HPDE6-E6E7 (cell line): Measurements from ENCODE around the gene NCS1.

ENCODE experiments used
- DNase-seq: peaks from one replicate; pipeline ENCODE4 v3.0.0; 2011; ENCODE audit warnings: missing footprints; ENCODE audit errors: extremely low spot score

Gene NCS1

GRCh38 chr9:130194378-130194932 lies 22.3 kb downstream of the NCS1 start:
- DNase-seq = no peak

GRCh38 chr9:130195638-130196037 lies 23.4 kb downstream of the NCS1 start:
- no peak for DNase-seq

- DNase-seq = no peak
Measured at GRCh38 chr9:130196643-130197042, 24.4 kb downstream of the NCS1 start.

GRCh38 chr9:130197386-130197785 lies 25.2 kb downstream of the NCS1 start:
- no peak for DNase-seq

GRCh38 chr9:130197888-130198287 lies 25.7 kb downstream of the NCS1 start:
- DNase-seq = no peak

GRCh38 chr9:130198501-130199179 lies 26.4 kb downstream of the NCS1 start:
- DNase-seq = no peak

GRCh38 chr9:130199605-130200004 lies 27.4 kb downstream of the NCS1 start:
- no peak for DNase-seq

GRCh38 chr9:130200038-130200849 lies 28.0 kb downstream of the NCS1 start:
- DNase-seq = no peak

- no peak for DNase-seq
Measured at GRCh38 chr9:130201399-130201873, 29.2 kb downstream of the NCS1 start.

- DNase-seq = no peak
Measured at GRCh38 chr9:130201974-130202373, 29.8 kb downstream of the NCS1 start.

- DNase-seq = no peak
Measured at GRCh38 chr9:130204341-130204740, 32.1 kb downstream of the NCS1 start.

GRCh38 chr9:130204959-130205358 lies 32.8 kb downstream of the NCS1 start:
- DNase-seq = no peak

GRCh38 chr9:130205912-130206311 lies 33.7 kb downstream of the NCS1 start:
- no peak for DNase-seq

- no peak for DNase-seq
Measured at GRCh38 chr9:130206579-130206978, 34.4 kb downstream of the NCS1 start.

- no peak for DNase-seq
Measured at GRCh38 chr9:130207241-130207992, 35.2 kb downstream of the NCS1 start.

- no peak for DNase-seq
Measured at GRCh38 chr9:130208600-130209347, 36.6 kb downstream of the NCS1 start.

- no peak for DNase-seq
Measured at GRCh38 chr9:130209422-130209821, 37.2 kb downstream of the NCS1 start.

GRCh38 chr9:130211548-130212226 lies 39.5 kb downstream of the NCS1 start:
- no peak for DNase-seq

- no peak for DNase-seq
Measured at GRCh38 chr9:130212543-130213297, 40.5 kb downstream of the NCS1 start.
